ENCODE measurements around the gene ADAMTS7. TPM values are rescaled to one million over a fixed set of nuclear protein-coding genes. Genes with fewer than 3 reads are reported as not detected.
"Not testable (repeated sequence)": the region's sequence is repeated elsewhere in the genome, so short reads cannot be mapped to it uniquely, and the experiment has no call there.

ADAMTS7 gene
- polyA plus RNA-seq, 2 of the 4 experiments (the other 2 are of a cell fraction) = 1.5 to 2.9 TPM

- ATAC-seq (no peak), DNase-seq (ENCODE audit: low read depth in 1 of 2, low spot score in 1 of 2) (no peak), FAIRE-seq (no peak)
- 44% methylated on average over 5 of the region's 5 CpGs for WGBS (ENCODE audit: missing lambda C conversion rate)
- Histone ChIP-seq H3K27ac (no peak overlapping the region), H3K9me3 (no peaks in the 10 kb centered on the region), H3K4me3 (no peak overlapping the region), H3K4me2 (no peak overlapping the region), H3K4me1 (no peaks in the 10 kb centered on the region)
- no peak for TF ChIP-seq NR3C1 (IDR thresholded peaks at IDR 0.05)
- no peak for TF ChIP-seq NFE2L2 (conservative IDR thresholded peaks at IDR 0.05; ENCODE audit: low read length)
- TF ChIP-seq MYC (IDR thresholded peaks at IDR 0.05; ENCODE audit: borderline replicate concordance, low read length) = no peak
- no peak for TF ChIP-seq KDM1A (IDR thresholded peaks at IDR 0.05; ENCODE audit: low read depth)
- TF ChIP-seq PHF8 (IDR thresholded peaks at IDR 0.05; ENCODE audit: borderline replicate concordance, low read depth) = no peak
- no peak for TF ChIP-seq RCOR1 (IDR thresholded peaks at IDR 0.05; ENCODE audit: low read depth, low read length)
- TF ChIP-seq BCL3 (IDR thresholded peaks at IDR 0.05) = no peak
- TF ChIP-seq HMGXB4 (CRISPR knock-in tag; IDR thresholded peaks at IDR 0.05; ENCODE audit: borderline replicate concordance) = no peak
- no peak for TF ChIP-seq RARB (CRISPR knock-in tag; IDR thresholded peaks at IDR 0.05)
- TF ChIP-seq CBX2 (IDR thresholded peaks at IDR 0.05; ENCODE audit: borderline replicate concordance, low read depth) = no peak
- TF ChIP-seq CHD4 (IDR thresholded peaks at IDR 0.05; ENCODE audit: borderline replicate concordance) = no peak
- TF ChIP-seq ESRRA (IDR thresholded peaks at IDR 0.05; ENCODE audit: borderline replicate concordance, low read length) = no peak
- CTCF ChIA-PET = no interaction called here
- POLR2A ChIA-PET = no interaction called here
Measured at GRCh38 chr15:78778422-78778821, 32.8 kb downstream of the ADAMTS7 start.

GRCh38 chr15:78777953-78778345 lies 33.3 kb downstream of the ADAMTS7 start:
- CTCF ChIA-PET; H3K4me3 ChIP-seq; DNase-seq (ENCODE audit: low read depth in 1 of 2, low spot score in 1 of 2); H3K9me3 ChIP-seq; FAIRE-seq; ATAC-seq; H3K27ac ChIP-seq; H3K4me2 ChIP-seq; POLR2A ChIA-PET; H3K4me1 ChIP-seq: not testable (repeated sequence)
- 91% methylated on average over 8 of the region's 12 CpGs for WGBS (ENCODE audit: missing lambda C conversion rate)

GRCh38 chr15:78777290-78777952 lies 33.8 kb downstream of the ADAMTS7 start:
- CTCF ChIA-PET; H3K27ac ChIP-seq; POLR2A ChIA-PET; ATAC-seq; H3K9me3 ChIP-seq; FAIRE-seq; H3K4me3 ChIP-seq; DNase-seq (ENCODE audit: low read depth in 1 of 2, low spot score in 1 of 2); H3K4me1 ChIP-seq; H3K4me2 ChIP-seq: not testable (repeated sequence)
- WGBS (ENCODE audit: missing lambda C conversion rate) = 76% methylated on average over 21 of the region's 26 CpGs

GRCh38 chr15:78776046-78776925 lies 35.0 kb downstream of the ADAMTS7 start:
- POLR2A ChIA-PET = not testable (repeated sequence)

More at GRCh38 chr15:78776046-78776925, 35.0 kb downstream of the ADAMTS7 start:
- H3K4me2 ChIP-seq; ATAC-seq; FAIRE-seq; DNase-seq (ENCODE audit: low read depth in 1 of 2, low spot score in 1 of 2); H3K27ac ChIP-seq; H3K4me1 ChIP-seq; H3K4me3 ChIP-seq; H3K9me3 ChIP-seq: not testable (repeated sequence)
- CTCF ChIA-PET = interaction anchor here (1.0 kb wide), 1 partner anchor 36 kb away, joined by 3 read pairs; no protein-coding TSS in a partner anchor
- peak; percentile 87 for TF ChIP-seq MAFK (IDR thresholded peaks at IDR 0.05; ENCODE audit: partially characterized antibody)
- 78% methylated on average over 20 of the region's 25 CpGs for WGBS (ENCODE audit: missing lambda C conversion rate)

Data from A549 (cell line).